Measurements from ENCODE around the gene YAP1.

YAP1 gene

GRCh38 chr11:102177974-102178631, 67.9 kb downstream of the YAP1 start:
- Histone ChIP-seq H3K27me3 (ENCODE audit: insufficient read depth, poor library complexity, severe bottlenecking) (no peaks in the 10 kb centered on the region), H3K4me3 (replicated peaks; ENCODE audit: insufficient read depth, low read length) (no peak overlapping the region), H3K27ac (replicated peaks) (no peak overlapping the region)
- peak; percentile 38 to 54 for DNase-seq (ENCODE audit: low read depth in 1 of 2, low spot score in 1 of 2)
- no peak for TF ChIP-seq GABPA (IDR thresholded peaks at IDR 0.05; ENCODE audit: low read depth)

DNA sequence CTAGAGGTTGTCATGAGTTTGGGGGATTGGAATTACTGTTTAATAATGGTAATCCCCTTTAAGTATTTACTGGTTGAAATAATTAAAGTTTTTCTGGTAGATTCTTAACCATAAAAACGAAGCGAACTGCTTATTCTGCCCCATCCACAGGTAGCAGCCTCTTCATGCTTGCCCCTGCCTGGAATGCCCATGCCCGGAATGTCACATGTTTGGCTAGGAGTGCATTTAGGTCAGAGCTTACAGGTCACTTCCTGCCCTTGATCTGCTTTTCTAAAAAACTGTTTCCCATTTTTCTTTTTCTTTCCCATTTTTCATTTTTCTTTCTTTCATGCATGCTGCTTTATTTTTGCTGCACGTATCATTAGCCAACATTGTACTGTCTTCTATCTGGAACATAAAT, 69.1 kb downstream of the YAP1 start:
- no peaks in the 10 kb centered on the region for H3K27me3 ChIP-seq (ENCODE audit: insufficient read depth, poor library complexity, severe bottlenecking)
- H3K4me3 ChIP-seq (replicated peaks; ENCODE audit: insufficient read depth, low read length): no peak overlapping the region
- no peak for TF ChIP-seq POLR2AphosphoS5 (IDR thresholded peaks at IDR 0.05; ENCODE audit: low read depth)
- H3K27ac ChIP-seq (replicated peaks): no peak overlapping the region
- no peak for DNase-seq (ENCODE audit: low read depth in 1 of 2, low spot score in 1 of 2)

DNA sequence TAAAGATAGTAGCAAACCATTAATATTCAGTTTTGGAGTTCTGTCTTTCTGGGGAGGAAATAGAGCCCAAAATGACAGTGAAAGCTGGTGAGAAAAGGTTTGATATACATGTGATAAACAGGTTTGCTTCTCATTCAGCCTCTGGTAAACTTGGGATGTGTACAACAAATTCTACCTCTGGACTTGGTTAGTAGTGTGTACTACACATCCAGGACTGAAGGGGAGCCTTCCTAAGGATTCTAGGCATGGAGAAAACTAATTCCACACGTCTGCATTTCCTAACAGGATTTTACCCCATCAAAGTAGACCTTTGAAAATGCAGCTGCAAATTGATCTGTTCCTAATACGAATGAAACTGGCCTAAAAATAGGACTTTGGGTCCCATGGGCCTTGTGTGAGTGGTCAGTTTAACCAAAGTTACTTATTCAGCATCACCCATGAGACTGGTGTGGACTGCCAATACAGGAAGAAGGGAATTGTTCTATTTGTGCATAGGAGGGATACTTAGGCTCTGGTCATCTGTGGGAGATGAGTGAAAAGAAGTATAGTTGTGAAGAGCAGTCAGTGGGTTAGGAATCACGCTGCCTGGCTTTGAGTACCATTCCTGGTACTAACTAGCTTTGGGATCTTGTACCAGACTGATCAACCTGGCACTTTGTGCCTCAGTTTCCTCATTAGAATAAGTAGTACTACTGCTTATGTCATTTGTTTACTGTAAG, 74.2 kb downstream of the YAP1 start:
- Histone ChIP-seq H3K27ac (replicated peaks) (no peak overlapping the region), H3K4me3 (replicated peaks; ENCODE audit: insufficient read depth, low read length) (no peak overlapping the region), H3K27me3 (ENCODE audit: insufficient read depth, poor library complexity, severe bottlenecking) (no peaks in the 10 kb centered on the region)
- TF ChIP-seq, protein P1, sequence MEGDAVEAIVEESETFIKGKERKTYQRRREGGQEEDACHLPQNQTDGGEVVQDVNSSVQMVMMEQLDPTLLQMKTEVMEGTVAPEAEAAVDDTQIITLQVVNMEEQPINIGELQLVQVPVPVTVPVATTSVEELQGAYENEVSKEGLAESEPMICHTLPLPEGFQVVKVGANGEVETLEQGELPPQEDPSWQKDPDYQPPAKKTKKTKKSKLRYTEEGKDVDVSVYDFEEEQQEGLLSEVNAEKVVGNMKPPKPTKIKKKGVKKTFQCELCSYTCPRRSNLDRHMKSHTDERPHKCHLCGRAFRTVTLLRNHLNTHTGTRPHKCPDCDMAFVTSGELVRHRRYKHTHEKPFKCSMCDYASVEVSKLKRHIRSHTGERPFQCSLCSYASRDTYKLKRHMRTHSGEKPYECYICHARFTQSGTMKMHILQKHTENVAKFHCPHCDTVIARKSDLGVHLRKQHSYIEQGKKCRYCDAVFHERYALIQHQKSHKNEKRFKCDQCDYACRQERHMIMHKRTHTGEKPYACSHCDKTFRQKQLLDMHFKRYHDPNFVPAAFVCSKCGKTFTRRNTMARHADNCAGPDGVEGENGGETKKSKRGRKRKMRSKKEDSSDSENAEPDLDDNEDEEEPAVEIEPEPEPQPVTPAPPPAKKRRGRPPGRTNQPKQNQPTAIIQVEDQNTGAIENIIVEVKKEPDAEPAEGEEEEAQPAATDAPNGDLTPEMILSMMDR (IDR thresholded peaks at IDR 0.05; ENCODE audit: insufficient read depth, low read length): no peak
- TF ChIP-seq SPI1 (IDR thresholded peaks at IDR 0.05; ENCODE audit: borderline replicate concordance, low read depth) (no peak), GABPA (IDR thresholded peaks at IDR 0.05; ENCODE audit: low read depth) (no peak), POLR2AphosphoS5 (IDR thresholded peaks at IDR 0.05; ENCODE audit: low read depth) (no peak)
- TF ChIP-seq, protein P2, sequence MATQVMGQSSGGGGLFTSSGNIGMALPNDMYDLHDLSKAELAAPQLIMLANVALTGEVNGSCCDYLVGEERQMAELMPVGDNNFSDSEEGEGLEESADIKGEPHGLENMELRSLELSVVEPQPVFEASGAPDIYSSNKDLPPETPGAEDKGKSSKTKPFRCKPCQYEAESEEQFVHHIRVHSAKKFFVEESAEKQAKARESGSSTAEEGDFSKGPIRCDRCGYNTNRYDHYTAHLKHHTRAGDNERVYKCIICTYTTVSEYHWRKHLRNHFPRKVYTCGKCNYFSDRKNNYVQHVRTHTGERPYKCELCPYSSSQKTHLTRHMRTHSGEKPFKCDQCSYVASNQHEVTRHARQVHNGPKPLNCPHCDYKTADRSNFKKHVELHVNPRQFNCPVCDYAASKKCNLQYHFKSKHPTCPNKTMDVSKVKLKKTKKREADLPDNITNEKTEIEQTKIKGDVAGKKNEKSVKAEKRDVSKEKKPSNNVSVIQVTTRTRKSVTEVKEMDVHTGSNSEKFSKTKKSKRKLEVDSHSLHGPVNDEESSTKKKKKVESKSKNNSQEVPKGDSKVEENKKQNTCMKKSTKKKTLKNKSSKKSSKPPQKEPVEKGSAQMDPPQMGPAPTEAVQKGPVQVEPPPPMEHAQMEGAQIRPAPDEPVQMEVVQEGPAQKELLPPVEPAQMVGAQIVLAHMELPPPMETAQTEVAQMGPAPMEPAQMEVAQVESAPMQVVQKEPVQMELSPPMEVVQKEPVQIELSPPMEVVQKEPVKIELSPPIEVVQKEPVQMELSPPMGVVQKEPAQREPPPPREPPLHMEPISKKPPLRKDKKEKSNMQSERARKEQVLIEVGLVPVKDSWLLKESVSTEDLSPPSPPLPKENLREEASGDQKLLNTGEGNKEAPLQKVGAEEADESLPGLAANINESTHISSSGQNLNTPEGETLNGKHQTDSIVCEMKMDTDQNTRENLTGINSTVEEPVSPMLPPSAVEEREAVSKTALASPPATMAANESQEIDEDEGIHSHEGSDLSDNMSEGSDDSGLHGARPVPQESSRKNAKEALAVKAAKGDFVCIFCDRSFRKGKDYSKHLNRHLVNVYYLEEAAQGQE (IDR thresholded peaks at IDR 0.05; ENCODE audit: insufficient replicate concordance, low read depth): no peak
- DNase-seq (ENCODE audit: low read depth in 1 of 2, low spot score in 1 of 2): no peak

DNA sequence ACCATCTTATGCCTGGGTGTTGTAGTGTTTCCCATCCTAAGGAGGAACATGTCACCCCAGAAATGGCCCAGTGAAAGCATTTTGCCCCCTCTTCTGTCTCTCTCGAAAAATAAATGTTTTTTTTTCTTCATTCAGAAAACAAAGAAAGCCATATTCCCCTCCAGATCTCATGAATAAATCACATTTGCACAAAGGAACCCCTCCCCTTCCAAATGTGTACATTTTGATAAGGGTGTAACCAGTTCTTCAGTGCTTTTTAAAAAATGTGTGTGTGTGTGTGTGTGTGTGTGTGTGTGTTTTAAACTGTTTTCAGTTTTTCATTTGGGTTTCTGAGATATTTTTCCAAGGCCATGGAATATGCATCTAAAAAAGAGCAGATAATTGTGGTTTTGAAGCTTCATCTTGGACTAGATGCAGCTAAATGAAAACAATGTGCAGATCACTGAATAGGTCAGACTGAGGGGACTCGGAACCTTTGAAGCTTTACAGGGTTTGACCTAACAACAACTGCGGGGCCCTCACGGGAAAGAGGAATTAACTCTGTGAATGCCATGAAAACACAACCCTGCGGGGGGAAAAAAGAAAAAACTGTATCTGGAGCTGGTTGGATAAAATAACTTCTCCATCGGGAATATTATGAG, 76.4 kb downstream of the YAP1 start:
- Histone ChIP-seq H3K27me3 (ENCODE audit: insufficient read depth, poor library complexity, severe bottlenecking) (no peaks in the 10 kb centered on the region), H3K27ac (replicated peaks) (no peak overlapping the region), H3K4me3 (replicated peaks; ENCODE audit: insufficient read depth, low read length) (no peak overlapping the region)
- DNase-seq (ENCODE audit: low read depth in 1 of 2, low spot score in 1 of 2): no peak
- TF ChIP-seq GABPA (IDR thresholded peaks at IDR 0.05; ENCODE audit: low read depth): no peak
- TF ChIP-seq POLR2AphosphoS5 (IDR thresholded peaks at IDR 0.05; ENCODE audit: low read depth): no peak

DNA sequence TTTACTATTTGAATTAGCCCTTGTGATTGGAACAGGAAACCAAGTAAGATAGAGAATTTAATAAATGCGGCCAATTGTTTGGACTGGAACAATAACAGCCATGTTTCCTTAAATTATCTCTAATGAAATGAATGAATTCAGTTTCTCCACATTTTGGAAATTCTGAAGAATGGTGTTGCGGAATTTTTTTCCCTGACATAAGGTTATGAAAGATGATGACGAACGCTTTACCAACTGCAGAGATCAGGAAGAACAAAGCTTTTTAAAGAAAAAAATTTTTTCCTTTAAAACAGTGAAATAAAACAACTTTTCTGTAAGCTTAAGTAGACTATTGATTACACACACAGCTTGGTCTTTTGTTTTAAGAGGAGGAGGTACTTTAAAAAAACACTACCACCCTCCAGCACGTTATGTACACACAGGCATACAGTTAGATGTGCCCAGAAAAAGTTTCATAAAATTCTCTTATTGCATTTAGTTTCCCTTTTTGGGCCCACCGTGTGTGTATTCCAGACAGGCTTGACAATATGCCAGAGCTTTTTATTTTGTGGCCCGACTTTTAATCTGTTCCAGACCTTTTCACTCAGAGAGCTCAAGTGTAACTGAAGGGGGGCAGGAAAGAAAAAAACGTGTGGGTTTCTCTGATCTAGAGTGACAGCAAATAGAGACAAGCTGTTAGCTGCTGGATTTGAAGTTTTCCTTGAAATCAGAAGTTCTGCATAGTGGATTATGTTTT, 77.3 kb downstream of the YAP1 start:
- Histone ChIP-seq H3K27ac (replicated peaks) (no peak overlapping the region), H3K4me3 (replicated peaks; ENCODE audit: insufficient read depth, low read length) (no peak overlapping the region), H3K27me3 (ENCODE audit: insufficient read depth, poor library complexity, severe bottlenecking) (no peaks in the 10 kb centered on the region)
- DNase-seq (ENCODE audit: low read depth in 1 of 2, low spot score in 1 of 2): no peak
- TF ChIP-seq, protein P1 (IDR thresholded peaks at IDR 0.05; ENCODE audit: insufficient read depth, low read length): no peak
- TF ChIP-seq GABPA (IDR thresholded peaks at IDR 0.05; ENCODE audit: low read depth): no peak
- TF ChIP-seq, protein P2 (IDR thresholded peaks at IDR 0.05; ENCODE audit: insufficient replicate concordance, low read depth): no peak
- TF ChIP-seq POLR2AphosphoS5 (IDR thresholded peaks at IDR 0.05; ENCODE audit: low read depth): no peak
- TF ChIP-seq SPI1 (IDR thresholded peaks at IDR 0.05; ENCODE audit: borderline replicate concordance, low read depth): no peak

Measured in HL-60 (cell line).